OCI-LY7 (cell line): ENCODE measurements around the gene KANSL1.
"Not testable (repeated sequence)": the region's sequence is repeated elsewhere in the genome, so short reads cannot be mapped to it uniquely, and the experiment has no call there.

ENCODE experiments used
- CTCF ChIP-seq: fragments of 200-600 bp; sonication (generic); conservative IDR thresholded peaks from 2 replicates; pipeline ENCODE4 v1.5.1; 2014; ENCODE audit warnings: mild to moderate bottlenecking, antibody characterized with exemption, low read length, moderate library complexity, mixed read lengths
- EZH2phosphoT487 ChIP-seq: fragments of 200-600 bp; sonication (generic); IDR thresholded peaks from 2 replicates; pipeline ENCODE4 v1.6.1; 2018; ENCODE audit warnings: low read depth, borderline replicate concordance, mild to moderate bottlenecking, mixed run types, antibody characterized with exemption, low read length, moderate library complexity, mixed read lengths

- not testable (repeated sequence) for TF ChIP-seq CTCF, EZH2phosphoT487
Observed at GRCh38 chr17:46223041-46223440, 29.8 kb upstream of the KANSL1 start.
